ENCODE data around the gene MSI2. TPM values are rescaled to one million over a fixed set of nuclear protein-coding genes. Genes with fewer than 3 reads are reported as not detected.

The MSI2 gene
- total RNA-seq, 6 experiments from 2014 or later: 12.0 to 22.6 (median 19.4) TPM

- intact Hi-C loops (cut with DNase I): loop anchor here in 1 of 2 donors (10.0 kb wide), 1 partner anchor 504 kb away; the partner anchor contains the start of gene CCDC182
- no peak overlapping the region for H3K27ac ChIP-seq
- no peak overlapping the region for H3K4me3 ChIP-seq
- no peaks in the 10 kb centered on the region for H3K4me1 ChIP-seq
- H3K9me3 ChIP-seq: no peaks in the 10 kb centered on the region
- 69% methylated on average over 3 of the region's 3 CpGs for WGBS (ENCODE audit: insufficient coverage, low coverage, low lambda C conversion rate, missing lambda C conversion rate)
- no peak for DNase-seq
- H3K27me3 ChIP-seq: no peaks in the 10 kb centered on the region
- H3K36me3 ChIP-seq: no peaks in the 10 kb centered on the region
- ATAC-seq: no peak
- TF ChIP-seq POLR2A (IDR thresholded peaks at IDR 0.05): no peak
- TF ChIP-seq CTCF (IDR thresholded peaks at IDR 0.05): no peak
These were observed 15.7 kb upstream of the MSI2 start for GRCh38 chr17:57240648-57241047.

GRCh38 chr17:57242148-57242547 lies 14.2 kb upstream of the MSI2 start:
- no peak for ATAC-seq
- WGBS (ENCODE audit: insufficient coverage, low coverage, low lambda C conversion rate, missing lambda C conversion rate): 35% methylated on average over 2 of the region's 7 CpGs
- H3K36me3 ChIP-seq: no peaks in the 10 kb centered on the region
- DNase-seq: no peak
- no peaks in the 10 kb centered on the region for H3K9me3 ChIP-seq
- H3K27me3 ChIP-seq: no peaks in the 10 kb centered on the region
- H3K27ac ChIP-seq: no peak overlapping the region
- no peaks in the 10 kb centered on the region for H3K4me1 ChIP-seq
- H3K4me3 ChIP-seq: no peak overlapping the region
- intact Hi-C loops (cut with DNase I): loop anchor here in 1 of 2 donors (10.0 kb wide), 1 partner anchor 503 kb away; the partner anchor contains the start of gene CCDC182
- TF ChIP-seq CTCF (IDR thresholded peaks at IDR 0.05) (no peak), POLR2A (IDR thresholded peaks at IDR 0.05) (no peak)

DNA sequence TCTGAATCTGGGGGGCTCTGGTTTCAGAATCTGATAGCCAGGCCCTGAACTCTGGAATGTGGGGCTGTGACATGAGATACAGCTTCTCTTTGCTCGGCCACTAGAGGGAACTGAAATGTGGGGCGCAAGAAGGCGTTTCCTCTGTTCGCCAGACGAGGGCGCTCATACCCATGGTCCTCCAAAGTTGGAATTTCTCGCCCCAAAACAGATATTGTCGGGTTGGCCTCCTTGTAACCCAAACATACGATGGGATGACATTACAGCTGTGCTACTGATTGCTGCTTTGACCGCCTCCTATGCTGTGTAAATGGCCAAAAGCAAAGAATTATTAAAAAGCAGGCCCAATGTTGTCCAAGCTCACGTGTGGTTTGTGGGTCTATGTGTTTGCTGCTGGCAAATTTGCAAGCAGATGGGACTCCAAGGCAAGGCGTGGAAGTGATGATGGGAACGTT lies 13.1 kb upstream of the MSI2 start:
- 8% methylated on average over 13 of the region's 13 CpGs for WGBS (ENCODE audit: insufficient coverage, low coverage, low lambda C conversion rate, missing lambda C conversion rate)
- TF ChIP-seq CTCF (IDR thresholded peaks at IDR 0.05) (peak; percentile 95 to 100 (median 99)), POLR2A (IDR thresholded peaks at IDR 0.05) (no peak)
- DNase-seq (peak; percentile 52 to 72 (median 65)), ATAC-seq (peak; percentile 96 to 100 (median 98))
- Histone ChIP-seq H3K9me3 (no peaks in the 10 kb centered on the region), H3K27me3 (no peaks in the 10 kb centered on the region), H3K4me3 (no peak overlapping the region), H3K27ac (no peak overlapping the region), H3K4me1 (no peaks in the 10 kb centered on the region), H3K36me3 (no peaks in the 10 kb centered on the region)
- intact Hi-C loops (cut with DNase I): loop anchor here in 1 of 2 donors (10.0 kb wide), 1 partner anchor 502 kb away; the partner anchor contains the start of gene CCDC182

GRCh38 chr17:57245786-57246185 lies 10.5 kb upstream of the MSI2 start:
- H3K27me3 ChIP-seq: no peaks in the 10 kb centered on the region
- H3K27ac ChIP-seq: no peak overlapping the region
- intact Hi-C loops (cut with DNase I): loop anchor here in 1 of 2 donors (10.0 kb wide), 1 partner anchor 499 kb away; the partner anchor contains the start of gene CCDC182
- no peaks in the 10 kb centered on the region for H3K4me1 ChIP-seq
- ATAC-seq (no peak), DNase-seq (no peak)
- no peak overlapping the region for H3K4me3 ChIP-seq
- WGBS (ENCODE audit: insufficient coverage, low coverage, low lambda C conversion rate, missing lambda C conversion rate): 77% methylated on average over 10 of the region's 10 CpGs
- no peaks in the 10 kb centered on the region for H3K36me3 ChIP-seq
- no peaks in the 10 kb centered on the region for H3K9me3 ChIP-seq
- TF ChIP-seq POLR2A (IDR thresholded peaks at IDR 0.05): no peak

DNA sequence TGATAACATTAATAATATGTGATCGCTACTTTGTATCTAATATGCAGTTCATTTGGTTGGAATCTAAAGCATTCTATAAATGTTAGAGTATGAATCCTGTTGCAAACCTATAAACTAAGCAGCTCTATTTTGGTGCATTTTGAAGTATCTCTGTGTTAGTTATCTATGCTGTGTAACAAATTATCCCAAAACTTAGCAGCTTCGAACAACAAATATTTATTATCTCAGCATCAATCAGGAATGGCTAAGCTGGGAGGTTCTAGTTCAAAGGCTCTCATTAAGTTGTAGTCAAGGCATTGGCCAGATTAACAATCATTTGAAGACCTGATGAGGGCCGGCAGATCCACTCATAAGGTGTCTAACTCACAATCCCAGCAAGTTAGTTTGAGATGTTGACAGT lies 10.1 kb upstream of the MSI2 start:
- ATAC-seq (no peak), DNase-seq (no peak)
- intact Hi-C loops (cut with DNase I): loop anchor here in 1 of 2 donors (10.0 kb wide), 1 partner anchor 499 kb away; the partner anchor contains the start of gene CCDC182
- H3K4me3 ChIP-seq: no peak overlapping the region
- no peaks in the 10 kb centered on the region for H3K36me3 ChIP-seq
- H3K27ac ChIP-seq: no peak overlapping the region
- no peaks in the 10 kb centered on the region for H3K27me3 ChIP-seq
- no peaks in the 10 kb centered on the region for H3K4me1 ChIP-seq
- TF ChIP-seq POLR2A (IDR thresholded peaks at IDR 0.05) (no peak), CTCF (IDR thresholded peaks at IDR 0.05) (no peak)
- 79% methylated on average over 3 of the region's 3 CpGs for WGBS (ENCODE audit: insufficient coverage, low coverage, low lambda C conversion rate, missing lambda C conversion rate)
- H3K9me3 ChIP-seq: no peaks in the 10 kb centered on the region

All from right lobe of liver (tissue), 6 donors.